Thyroid gland (tissue), 4 donors: ENCODE measurements around the gene EPHB6.

ENCODE experiments used
- POLR2A ChIP-seq, 2 donors: fragments of 450-650 bp; IDR thresholded peaks; one replicate each; pipeline ENCODE4 v1.6.1; 2017; ENCODE audit warnings: antibody characterized with exemption in 2 of 2, mild to moderate bottlenecking in 2 of 2, moderate library complexity in 1 of 2
- TF ChIP-seq, protein P1 (sequence below), 6 experiments: fragments of 200-600 bp in 3 of 6; fragments of 450-650 bp in 3 of 6; sonication (generic) in 3 of 6; IDR thresholded peaks; one replicate each; pipeline ENCODE4 v1.5.1; 2016 to 2019; ENCODE audit warnings: antibody characterized with exemption in 6 of 6, mild to moderate bottlenecking in 2 of 6, inconsistent platforms in 1 of 6, moderate library complexity in 1 of 6

DNA sequence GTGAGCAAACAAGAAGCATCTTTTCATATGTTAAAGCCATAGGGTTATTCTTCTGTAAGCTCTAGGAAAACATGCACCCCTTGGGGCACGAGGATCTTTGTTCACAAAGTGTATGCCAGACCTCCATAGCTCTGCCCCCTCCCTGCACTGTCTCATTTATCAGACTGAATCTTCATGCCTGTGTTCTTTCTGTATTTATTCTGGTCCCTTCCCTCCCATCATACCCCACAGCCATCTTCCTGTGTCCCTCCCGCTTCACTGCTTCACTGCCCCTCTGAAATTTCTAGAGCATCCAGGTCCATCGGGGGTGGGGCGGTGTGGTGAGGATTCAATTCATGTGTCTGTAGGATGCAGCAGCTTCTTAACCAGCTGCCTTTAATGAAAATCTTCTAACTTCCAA is 7.5 kb downstream of the EPHB6 start:
- TF ChIP-seq, protein P1, sequence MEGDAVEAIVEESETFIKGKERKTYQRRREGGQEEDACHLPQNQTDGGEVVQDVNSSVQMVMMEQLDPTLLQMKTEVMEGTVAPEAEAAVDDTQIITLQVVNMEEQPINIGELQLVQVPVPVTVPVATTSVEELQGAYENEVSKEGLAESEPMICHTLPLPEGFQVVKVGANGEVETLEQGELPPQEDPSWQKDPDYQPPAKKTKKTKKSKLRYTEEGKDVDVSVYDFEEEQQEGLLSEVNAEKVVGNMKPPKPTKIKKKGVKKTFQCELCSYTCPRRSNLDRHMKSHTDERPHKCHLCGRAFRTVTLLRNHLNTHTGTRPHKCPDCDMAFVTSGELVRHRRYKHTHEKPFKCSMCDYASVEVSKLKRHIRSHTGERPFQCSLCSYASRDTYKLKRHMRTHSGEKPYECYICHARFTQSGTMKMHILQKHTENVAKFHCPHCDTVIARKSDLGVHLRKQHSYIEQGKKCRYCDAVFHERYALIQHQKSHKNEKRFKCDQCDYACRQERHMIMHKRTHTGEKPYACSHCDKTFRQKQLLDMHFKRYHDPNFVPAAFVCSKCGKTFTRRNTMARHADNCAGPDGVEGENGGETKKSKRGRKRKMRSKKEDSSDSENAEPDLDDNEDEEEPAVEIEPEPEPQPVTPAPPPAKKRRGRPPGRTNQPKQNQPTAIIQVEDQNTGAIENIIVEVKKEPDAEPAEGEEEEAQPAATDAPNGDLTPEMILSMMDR (IDR thresholded peaks at IDR 0.05) = no peak
- TF ChIP-seq POLR2A (IDR thresholded peaks at IDR 0.05) = no peak
